PC-9 (cell line): ENCODE data around the gene SLC1A3.

ENCODE experiments used
- EZH2 ChIP-seq: fragments of 200-600 bp; sonication (generic); IDR thresholded peaks from 2 replicates; pipeline ENCODE4 v1.8.0; 2017; ENCODE audit warnings: antibody characterized with exemption, low read depth
- TF ChIP-seq, protein P1 (sequence below): fragments of 200-600 bp; sonication (generic); conservative IDR thresholded peaks from 2 replicates; pipeline ENCODE4 v1.6.1; 2017; ENCODE audit warnings: mixed run types, antibody characterized with exemption, mild to moderate bottlenecking, moderate library complexity

DNA sequence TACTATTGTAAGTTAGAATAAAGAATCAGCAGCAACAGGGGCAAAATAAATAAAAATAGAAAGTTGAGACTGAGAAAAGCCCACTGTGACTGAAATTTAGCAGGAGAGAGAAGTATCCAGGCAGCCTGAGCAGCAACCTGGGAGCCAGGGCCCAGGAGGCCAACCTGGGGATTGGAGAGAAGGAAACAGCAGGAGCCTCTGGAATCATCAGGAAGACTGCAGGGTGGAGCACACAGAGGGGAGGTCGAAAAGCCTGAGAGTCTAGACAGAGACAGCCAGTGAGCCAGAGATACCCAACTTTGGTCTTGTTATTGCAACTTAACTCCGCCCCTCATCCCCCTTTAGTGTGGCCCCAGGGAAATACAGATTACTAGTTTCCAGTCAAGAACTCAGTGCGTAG, 98.6 kb downstream of the SLC1A3 start:
- TF ChIP-seq, protein P1, sequence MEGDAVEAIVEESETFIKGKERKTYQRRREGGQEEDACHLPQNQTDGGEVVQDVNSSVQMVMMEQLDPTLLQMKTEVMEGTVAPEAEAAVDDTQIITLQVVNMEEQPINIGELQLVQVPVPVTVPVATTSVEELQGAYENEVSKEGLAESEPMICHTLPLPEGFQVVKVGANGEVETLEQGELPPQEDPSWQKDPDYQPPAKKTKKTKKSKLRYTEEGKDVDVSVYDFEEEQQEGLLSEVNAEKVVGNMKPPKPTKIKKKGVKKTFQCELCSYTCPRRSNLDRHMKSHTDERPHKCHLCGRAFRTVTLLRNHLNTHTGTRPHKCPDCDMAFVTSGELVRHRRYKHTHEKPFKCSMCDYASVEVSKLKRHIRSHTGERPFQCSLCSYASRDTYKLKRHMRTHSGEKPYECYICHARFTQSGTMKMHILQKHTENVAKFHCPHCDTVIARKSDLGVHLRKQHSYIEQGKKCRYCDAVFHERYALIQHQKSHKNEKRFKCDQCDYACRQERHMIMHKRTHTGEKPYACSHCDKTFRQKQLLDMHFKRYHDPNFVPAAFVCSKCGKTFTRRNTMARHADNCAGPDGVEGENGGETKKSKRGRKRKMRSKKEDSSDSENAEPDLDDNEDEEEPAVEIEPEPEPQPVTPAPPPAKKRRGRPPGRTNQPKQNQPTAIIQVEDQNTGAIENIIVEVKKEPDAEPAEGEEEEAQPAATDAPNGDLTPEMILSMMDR = no peak
- no peak for TF ChIP-seq EZH2
